HepG2 (cell line): ENCODE results near the gene TMEM266. TPM values are rescaled to one million over a fixed set of nuclear protein-coding genes. Genes with fewer than 3 reads are reported as not detected.
A peak's percentile ranks its signal among the peaks of the same experiment; 100 is the strongest.

ENCODE experiments used
- ATAC-seq: fragments of 200-7000 bp; cut with Tn5 transposase; 3 replicates; pipeline ENCODE4 v1.9.1; 2020; ENCODE audit warnings: mild to moderate bottlenecking, moderate library complexity
- BruUV-seq: library from RNA; stranded (reverse); fragments of 400-500 nt; replicated peaks from 2 replicates; lab custom pipeline; 2021; lab: Mats Ljungman, UMichigan
- CTCF ChIA-PET: fragments of 300-600 bp; formaldehyde crosslinking; extraction: SDS; loops from one replicate; lab custom pipeline; 2021; ENCODE audit warnings: low total read pairs, inconsistent platforms, low intra/inter-chr PET ratio; lab: Yijun Ruan, JAX
- POLR2A ChIA-PET: fragments of 350-600 bp; sonication (Branson Sonifier 250); formaldehyde crosslinking; loops from one replicate; lab custom pipeline; 2020; ENCODE audit warnings: antibody characterized with exemption, inconsistent platforms; lab: Yijun Ruan, JAX
- DNase-seq: peaks from one replicate; pipeline ENCODE4 v3.0.0-alpha.2; 2015; ENCODE audit warnings: low spot score
- FAIRE-seq: peaks from 3 replicates; lab custom pipeline; 2011; peaks lifted over from hg19 to GRCh38; lab: Jason Lieb, UNC
- H2AFZ ChIP-seq: one replicate; pipeline ENCODE4 v1.6.1; 2011; ENCODE audit warnings: low read length, inconsistent platforms
- H3K27ac ChIP-seq: fragments of 300-600 bp; 3 replicates; pipeline ENCODE4 v1.8.0; 2011; ENCODE audit warnings: mixed run types, mild to moderate bottlenecking, mixed read lengths, low read length, inconsistent platforms; ENCODE audit not compliant: insufficient read depth; ENCODE audit errors: extremely low read length
- H3K27me3 ChIP-seq, 2 experiments: fragments of 200-600 bp in 1 of 2; 2 replicates in 1 of 2; 3 replicates in 1 of 2; pipeline versions ENCODE4 v1.6.0 to v1.8.0; 2011; ENCODE audit warnings: low read length in 2 of 2, mild to moderate bottlenecking in 2 of 2, moderate library complexity in 2 of 2, inconsistent platforms in 1 of 2; ENCODE audit not compliant: insufficient read depth in 2 of 2, control insufficient read depth in 1 of 2
- H3K36me3 ChIP-seq, 2 experiments: fragments of 200-600 bp in 1 of 2; replicated peaks in 1 of 2; 2 replicates in 1 of 2; 3 replicates in 1 of 2; pipeline versions ENCODE4 v1.5.1 to v1.8.0; 2011; ENCODE audit warnings: low read length in 2 of 2, inconsistent platforms in 1 of 2; ENCODE audit not compliant: insufficient read depth in 2 of 2, control insufficient read depth in 1 of 2
- H3K4me1 ChIP-seq: 2 replicates; pipeline ENCODE4 v1.5.1; 2012; ENCODE audit warnings: low read length, inconsistent platforms; ENCODE audit not compliant: insufficient read depth
- H3K4me2 ChIP-seq: 2 replicates; pipeline ENCODE4 v1.6.0; 2011; ENCODE audit warnings: low read depth, low read length, inconsistent platforms
- H3K4me3 ChIP-seq, 3 experiments: fragments of 200-600 bp in 1 of 3; sonication (generic), shearing (Covaris generic) in 1 of 3; replicated peaks in 1 of 3; 2 replicates each; pipeline ENCODE4 v1.5.1; 2011 to 2016; ENCODE audit warnings: low read length in 3 of 3, inconsistent platforms in 2 of 3, low read depth in 2 of 3, mild to moderate bottlenecking in 2 of 3, control low read depth in 1 of 3, mixed read lengths in 1 of 3; ENCODE audit not compliant: insufficient read depth in 1 of 3
- H3K79me2 ChIP-seq: one replicate; pipeline ENCODE4 v1.6.1; 2011; ENCODE audit warnings: low read length, inconsistent platforms; ENCODE audit not compliant: insufficient read depth
- H3K9ac ChIP-seq: 2 replicates; pipeline ENCODE4 v1.6.0; 2011; ENCODE audit warnings: mild to moderate bottlenecking, low read depth, low read length, inconsistent platforms; ENCODE audit not compliant: insufficient read depth
- H3K9me3 ChIP-seq: 2 replicates; pipeline ENCODE4 v1.5.1; 2012; ENCODE audit warnings: mild to moderate bottlenecking, low read length
- H4K20me1 ChIP-seq: 2 replicates; pipeline ENCODE4 v1.6.0; 2011; ENCODE audit warnings: inconsistent platforms, mild to moderate bottlenecking, low read length, moderate library complexity; ENCODE audit not compliant: insufficient read depth
- ATF1 ChIP-seq: IDR thresholded peaks from 2 replicates; pipeline ENCODE4 v1.6.1; 2016; ENCODE audit warnings: mild to moderate bottlenecking, control low read depth
- HNRNPL ChIP-seq: fragments of 200-400 bp; formaldehyde crosslinking; IDR thresholded peaks from 2 replicates; pipeline ENCODE4 v1.6.1; 2017; ENCODE audit warnings: mild to moderate bottlenecking, low read depth, low read length
- NFE2L1 ChIP-seq: sonication (generic); formaldehyde crosslinking; IDR thresholded peaks from 2 replicates; pipeline ENCODE4 v1.4.0; 2020; ENCODE audit warnings: missing genetic modification reagents, mild to moderate bottlenecking, borderline replicate concordance
- NR2F6 ChIP-seq, 2 experiments: IDR thresholded peaks; 2 replicates each; pipeline ENCODE4 v1.6.1; 2016; ENCODE audit warnings: antibody characterized with exemption in 1 of 2, mild to moderate bottlenecking in 1 of 2
- ZMYM3 ChIP-seq: sonication (generic); formaldehyde crosslinking; IDR thresholded peaks from 2 replicates; pipeline ENCODE4 v1.5.1; 2020; ENCODE audit warnings: mild to moderate bottlenecking, missing genetic modification reagents
- ZNF326 ChIP-seq: sonication (generic); formaldehyde crosslinking; IDR thresholded peaks from 2 replicates; pipeline ENCODE4 v1.4.0; 2020; ENCODE audit warnings: missing genetic modification reagents, borderline replicate concordance
- ZNF468 ChIP-seq: sonication (generic); formaldehyde crosslinking; IDR thresholded peaks from 2 replicates; pipeline ENCODE4 v1.8.0; 2022; ENCODE audit warnings: mild to moderate bottlenecking, moderate library complexity, missing genetic modification reagents
- ZSCAN21 ChIP-seq: sonication (generic); formaldehyde crosslinking; IDR thresholded peaks from 2 replicates; pipeline ENCODE4 v1.8.0; 2022; ENCODE audit warnings: mild to moderate bottlenecking, missing genetic modification reagents, moderate library complexity, borderline replicate concordance
- WGBS: methylation state at CpG from one replicate; pipeline ENCODE4 v1.1.6; 2017; ENCODE audit warnings: low lambda C conversion rate; 5-methylcytosine and 5-hydroxymethylcytosine counted together
- in situ Hi-C: cut with HindIII; loops from 2 replicates; pipeline ENCODE4 v1.10.0; 2017; ENCODE audit warnings: low pct_unique_long_range_greater_than_20kb; ENCODE audit not compliant: extremely low pct_ligation_motif_present
- intact Hi-C: fragments of 100-400 bp; cut with micrococcal nuclease; formaldehyde crosslinking; loops from one replicate; pipeline ENCODE4 v1.10.0; 2022; ENCODE audit not compliant: unreplicated experiment
- polyA plus RNA-seq, 8 experiments: library from polyadenylated mRNA; depleted of rRNA in 3 of 8; stranded (reverse) in 7 of 8; unstranded in 1 of 8; fragments of >200 nt; fragmentation: Illumina TruSeq in 4 of 8; extraction: Trizol in 4 of 8; gene quantifications; 2 replicates each; pipeline versions ENCODE4 v1.2.1 to v1.2.3, GENCODE V29; 2011 to 2016; ENCODE audit warnings: low read depth in 4 of 8, missing spikeins in 1 of 8, mixed read lengths in 1 of 8; ENCODE audit not compliant: insufficient read depth in 1 of 8
- total RNA-seq, 5 experiments: library from RNA; depleted of rRNA; stranded (reverse); fragments of >200 nt; fragmentation: Illumina TruSeq; extraction: Trizol; gene quantifications; 2 replicates each; pipeline ENCODE4 v1.2.3, GENCODE V29; 2016; ENCODE audit warnings: low read depth in 1 of 5
- TF ChIP-seq, protein P1 (sequence below): sonication (generic); formaldehyde crosslinking; IDR thresholded peaks from 2 replicates; pipeline ENCODE4 v1.8.1; 2023; ENCODE audit warnings: mild to moderate bottlenecking, missing genetic modification reagents
- TF ChIP-seq, protein P2 (sequence below): sonication (generic); formaldehyde crosslinking; IDR thresholded peaks from 2 replicates; pipeline ENCODE4 v1.4.0; 2020; ENCODE audit warnings: missing genetic modification reagents

TMEM266 gene
- total and polyA plus RNA-seq, 2 of the 13 experiments (the other 11 are each of a cell fraction or from before 2014, with no cell fraction given), result 0.04 TPM; not detected in 1

DNA sequence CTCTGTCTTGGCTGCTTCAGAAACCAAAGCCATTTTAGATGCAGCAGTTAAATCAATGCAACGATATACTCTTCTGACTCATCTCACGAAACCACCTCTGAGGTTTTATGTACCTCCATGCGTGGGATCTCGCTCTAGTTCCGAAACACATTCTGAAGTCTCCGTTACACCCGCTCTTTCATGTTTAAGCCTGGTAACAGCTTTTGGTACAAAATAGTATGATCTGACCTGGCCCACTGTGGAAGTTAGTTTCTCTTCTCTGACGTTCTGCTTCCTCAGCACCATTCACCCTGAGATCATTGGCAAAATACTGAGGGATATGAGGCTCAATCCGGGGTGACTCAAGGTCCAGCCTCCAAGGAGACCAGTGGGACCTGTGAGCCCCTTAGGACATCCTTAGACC lies 121.9 kb downstream of the TMEM266 start:
- no peak overlapping the region for H2AFZ ChIP-seq
- WGBS, result 51% methylated on average over 9 of the region's 9 CpGs
- no TSS peak for BruUV-seq
- DNase-seq (no peak), ATAC-seq (no peak), FAIRE-seq (no peak)
- no peak overlapping the region for H3K4me2 ChIP-seq
- H3K27ac ChIP-seq, result no peak overlapping the region
- H3K4me1 ChIP-seq, result peaks cover 34% of the 10 kb centered on the region
- intact Hi-C loops, result no loop called here
- ChIA-PET POLR2A (no interaction called here), CTCF (no interaction called here)
- H3K27me3 ChIP-seq, result peaks cover 7 to 51% of the 10 kb centered on the region in 2 experiments; a peak in 4 of 5 replicates
- H3K36me3 ChIP-seq, result no peaks in the 10 kb centered on the region
- no peak overlapping the region for H3K4me3 ChIP-seq
- no peaks in the 10 kb centered on the region for H3K79me2 ChIP-seq
- H3K9me3 ChIP-seq, result no peaks in the 10 kb centered on the region
- no peak overlapping the region for H3K9ac ChIP-seq
- H4K20me1 ChIP-seq, result no peaks in the 10 kb centered on the region
- in situ Hi-C loops, result no loop called here
- TF ChIP-seq NFE2L1 (CRISPR knock-in tag), result no peak

DNA sequence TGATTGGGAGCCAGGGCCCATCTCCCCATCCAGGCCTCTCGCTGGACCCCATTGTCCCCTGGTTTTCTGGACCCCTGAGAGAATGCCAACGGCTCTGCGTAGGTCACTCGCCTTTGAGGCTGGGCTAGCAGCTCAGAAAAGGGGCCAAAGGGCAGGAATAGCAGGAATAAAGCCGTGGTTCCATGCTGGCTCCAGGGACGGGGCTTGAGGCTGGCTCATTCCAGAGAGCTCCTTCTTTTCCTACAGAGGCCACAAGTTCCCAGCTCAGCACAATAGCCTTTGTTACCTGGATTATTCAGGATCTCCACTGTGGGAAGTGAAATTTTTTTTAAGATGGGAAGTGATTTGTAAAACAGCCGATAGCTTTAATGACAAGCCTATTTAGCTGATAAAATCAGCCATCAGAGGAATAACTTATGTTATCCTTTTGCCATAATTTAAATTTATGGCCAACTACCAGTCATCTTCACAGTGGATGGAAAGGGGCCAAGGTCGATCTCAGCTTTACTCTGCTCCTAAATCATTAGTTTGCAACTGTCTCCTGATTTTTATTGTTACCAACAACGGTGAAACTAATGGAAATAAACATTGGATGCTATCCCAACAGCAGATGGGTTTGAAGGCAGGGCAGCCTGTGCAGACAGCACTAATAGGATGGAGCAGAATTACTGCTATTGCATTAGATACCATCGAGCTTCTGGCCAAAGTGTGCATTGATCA lies 124.3 kb downstream of the TMEM266 start:
- DNase-seq (no peak), ATAC-seq (peak; percentile 26; the same call in 1 of the 3 replicates), FAIRE-seq (no peak)
- no peak overlapping the region for H3K4me3 ChIP-seq
- no TSS peak for BruUV-seq
- H3K9ac ChIP-seq, result no peak overlapping the region
- H3K9me3 ChIP-seq, result no peaks in the 10 kb centered on the region
- intact Hi-C loops (no loop called here), in situ Hi-C loops (no loop called here)
- H2AFZ ChIP-seq, result no peak overlapping the region
- H4K20me1 ChIP-seq, result no peaks in the 10 kb centered on the region
- ChIA-PET POLR2A (interaction anchor here (2.4 kb wide), 1 partner anchor 152 kb away, joined by 12 read pairs; the partner anchor contains the start of gene ISL2), CTCF (no interaction called here)
- no peak overlapping the region for H3K4me2 ChIP-seq
- peaks cover 17% of the 10 kb centered on the region; the same call in 1 of the 2 replicates for H3K4me1 ChIP-seq
- no peaks in the 10 kb centered on the region for H3K79me2 ChIP-seq
- WGBS, result 17% methylated on average over 6 of the region's 10 CpGs
- H3K27ac ChIP-seq, result no peak overlapping the region
- no peaks in the 10 kb centered on the region for H3K36me3 ChIP-seq
- H3K27me3 ChIP-seq, result peaks cover 3 to 27% of the 10 kb centered on the region in 2 experiments; a peak in 4 of 5 replicates
- no peak for TF ChIP-seq ZSCAN21 (CRISPR knock-in tag)
- TF ChIP-seq, protein P1, sequence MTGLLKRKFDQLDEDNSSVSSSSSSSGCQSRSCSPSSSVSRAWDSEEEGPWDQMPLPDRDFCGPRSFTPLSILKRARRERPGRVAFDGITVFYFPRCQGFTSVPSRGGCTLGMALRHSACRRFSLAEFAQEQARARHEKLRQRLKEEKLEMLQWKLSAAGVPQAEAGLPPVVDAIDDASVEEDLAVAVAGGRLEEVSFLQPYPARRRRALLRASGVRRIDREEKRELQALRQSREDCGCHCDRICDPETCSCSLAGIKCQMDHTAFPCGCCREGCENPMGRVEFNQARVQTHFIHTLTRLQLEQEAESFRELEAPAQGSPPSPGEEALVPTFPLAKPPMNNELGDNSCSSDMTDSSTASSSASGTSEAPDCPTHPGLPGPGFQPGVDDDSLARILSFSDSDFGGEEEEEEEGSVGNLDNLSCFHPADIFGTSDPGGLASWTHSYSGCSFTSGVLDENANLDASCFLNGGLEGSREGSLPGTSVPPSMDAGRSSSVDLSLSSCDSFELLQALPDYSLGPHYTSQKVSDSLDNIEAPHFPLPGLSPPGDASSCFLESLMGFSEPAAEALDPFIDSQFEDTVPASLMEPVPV, result no peak
- TF ChIP-seq ZNF468 (CRISPR knock-in tag), result no peak
- no peak for TF ChIP-seq HNRNPL
- TF ChIP-seq ATF1 (CRISPR knock-in tag), result no peak
- no peak for TF ChIP-seq ZMYM3 (CRISPR knock-in tag)
- no peak for TF ChIP-seq ZNF326 (CRISPR knock-in tag)
- TF ChIP-seq, protein P2, sequence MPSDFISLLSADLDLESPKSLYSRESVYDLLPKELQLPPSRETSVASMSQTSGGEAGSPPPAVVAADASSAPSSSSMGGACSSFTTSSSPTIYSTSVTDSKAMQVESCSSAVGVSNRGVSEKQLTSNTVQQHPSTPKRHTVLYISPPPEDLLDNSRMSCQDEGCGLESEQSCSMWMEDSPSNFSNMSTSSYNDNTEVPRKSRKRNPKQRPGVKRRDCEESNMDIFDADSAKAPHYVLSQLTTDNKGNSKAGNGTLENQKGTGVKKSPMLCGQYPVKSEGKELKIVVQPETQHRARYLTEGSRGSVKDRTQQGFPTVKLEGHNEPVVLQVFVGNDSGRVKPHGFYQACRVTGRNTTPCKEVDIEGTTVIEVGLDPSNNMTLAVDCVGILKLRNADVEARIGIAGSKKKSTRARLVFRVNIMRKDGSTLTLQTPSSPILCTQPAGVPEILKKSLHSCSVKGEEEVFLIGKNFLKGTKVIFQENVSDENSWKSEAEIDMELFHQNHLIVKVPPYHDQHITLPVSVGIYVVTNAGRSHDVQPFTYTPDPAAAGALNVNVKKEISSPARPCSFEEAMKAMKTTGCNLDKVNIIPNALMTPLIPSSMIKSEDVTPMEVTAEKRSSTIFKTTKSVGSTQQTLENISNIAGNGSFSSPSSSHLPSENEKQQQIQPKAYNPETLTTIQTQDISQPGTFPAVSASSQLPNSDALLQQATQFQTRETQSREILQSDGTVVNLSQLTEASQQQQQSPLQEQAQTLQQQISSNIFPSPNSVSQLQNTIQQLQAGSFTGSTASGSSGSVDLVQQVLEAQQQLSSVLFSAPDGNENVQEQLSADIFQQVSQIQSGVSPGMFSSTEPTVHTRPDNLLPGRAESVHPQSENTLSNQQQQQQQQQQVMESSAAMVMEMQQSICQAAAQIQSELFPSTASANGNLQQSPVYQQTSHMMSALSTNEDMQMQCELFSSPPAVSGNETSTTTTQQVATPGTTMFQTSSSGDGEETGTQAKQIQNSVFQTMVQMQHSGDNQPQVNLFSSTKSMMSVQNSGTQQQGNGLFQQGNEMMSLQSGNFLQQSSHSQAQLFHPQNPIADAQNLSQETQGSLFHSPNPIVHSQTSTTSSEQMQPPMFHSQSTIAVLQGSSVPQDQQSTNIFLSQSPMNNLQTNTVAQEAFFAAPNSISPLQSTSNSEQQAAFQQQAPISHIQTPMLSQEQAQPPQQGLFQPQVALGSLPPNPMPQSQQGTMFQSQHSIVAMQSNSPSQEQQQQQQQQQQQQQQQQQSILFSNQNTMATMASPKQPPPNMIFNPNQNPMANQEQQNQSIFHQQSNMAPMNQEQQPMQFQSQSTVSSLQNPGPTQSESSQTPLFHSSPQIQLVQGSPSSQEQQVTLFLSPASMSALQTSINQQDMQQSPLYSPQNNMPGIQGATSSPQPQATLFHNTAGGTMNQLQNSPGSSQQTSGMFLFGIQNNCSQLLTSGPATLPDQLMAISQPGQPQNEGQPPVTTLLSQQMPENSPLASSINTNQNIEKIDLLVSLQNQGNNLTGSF, result no peak
- no peak for TF ChIP-seq NR2F6 (IDR thresholded peaks at IDR 0.05)
- TF ChIP-seq NR2F6 (CRISPR knock-in tag; IDR thresholded peaks at IDR 0.05), result no peak
